ENCODE measurements around the gene PRKAB1.
"Not testable (repeated sequence)": the region's sequence is repeated elsewhere in the genome, so short reads cannot be mapped to it uniquely, and the experiment has no call there.

PRKAB1 gene

GRCh38 chr12:119667577-119668323 lies at the start of gene PRKAB1:
Gene PRKAB1, plus strand, starts transcription at chr12:119668133. Its CDS starts 112 bp downstream, at chr12:119668245.
- H3K27me3 ChIP-seq (replicated peaks; ENCODE audit: control insufficient read depth, insufficient read depth, low read length), result no peaks in the 10 kb centered on the region
- H3K4me3 ChIP-seq (replicated peaks; ENCODE audit: low read depth, low read length), result peak within 1 kb of the TSS; percentile 97
- peaks cover 2% of the 10 kb centered on the region for H3K36me3 ChIP-seq (ENCODE audit: control insufficient read depth, insufficient read depth, low read length)
- TF ChIP-seq, protein P1, sequence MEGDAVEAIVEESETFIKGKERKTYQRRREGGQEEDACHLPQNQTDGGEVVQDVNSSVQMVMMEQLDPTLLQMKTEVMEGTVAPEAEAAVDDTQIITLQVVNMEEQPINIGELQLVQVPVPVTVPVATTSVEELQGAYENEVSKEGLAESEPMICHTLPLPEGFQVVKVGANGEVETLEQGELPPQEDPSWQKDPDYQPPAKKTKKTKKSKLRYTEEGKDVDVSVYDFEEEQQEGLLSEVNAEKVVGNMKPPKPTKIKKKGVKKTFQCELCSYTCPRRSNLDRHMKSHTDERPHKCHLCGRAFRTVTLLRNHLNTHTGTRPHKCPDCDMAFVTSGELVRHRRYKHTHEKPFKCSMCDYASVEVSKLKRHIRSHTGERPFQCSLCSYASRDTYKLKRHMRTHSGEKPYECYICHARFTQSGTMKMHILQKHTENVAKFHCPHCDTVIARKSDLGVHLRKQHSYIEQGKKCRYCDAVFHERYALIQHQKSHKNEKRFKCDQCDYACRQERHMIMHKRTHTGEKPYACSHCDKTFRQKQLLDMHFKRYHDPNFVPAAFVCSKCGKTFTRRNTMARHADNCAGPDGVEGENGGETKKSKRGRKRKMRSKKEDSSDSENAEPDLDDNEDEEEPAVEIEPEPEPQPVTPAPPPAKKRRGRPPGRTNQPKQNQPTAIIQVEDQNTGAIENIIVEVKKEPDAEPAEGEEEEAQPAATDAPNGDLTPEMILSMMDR (IDR thresholded peaks at IDR 0.05; ENCODE audit: insufficient read depth, low read length, poor library complexity, severe bottlenecking), result peak; percentile 72
- DNase-seq (ENCODE audit: extremely low read depth, insufficient read length), result peak; percentile 98

DNA sequence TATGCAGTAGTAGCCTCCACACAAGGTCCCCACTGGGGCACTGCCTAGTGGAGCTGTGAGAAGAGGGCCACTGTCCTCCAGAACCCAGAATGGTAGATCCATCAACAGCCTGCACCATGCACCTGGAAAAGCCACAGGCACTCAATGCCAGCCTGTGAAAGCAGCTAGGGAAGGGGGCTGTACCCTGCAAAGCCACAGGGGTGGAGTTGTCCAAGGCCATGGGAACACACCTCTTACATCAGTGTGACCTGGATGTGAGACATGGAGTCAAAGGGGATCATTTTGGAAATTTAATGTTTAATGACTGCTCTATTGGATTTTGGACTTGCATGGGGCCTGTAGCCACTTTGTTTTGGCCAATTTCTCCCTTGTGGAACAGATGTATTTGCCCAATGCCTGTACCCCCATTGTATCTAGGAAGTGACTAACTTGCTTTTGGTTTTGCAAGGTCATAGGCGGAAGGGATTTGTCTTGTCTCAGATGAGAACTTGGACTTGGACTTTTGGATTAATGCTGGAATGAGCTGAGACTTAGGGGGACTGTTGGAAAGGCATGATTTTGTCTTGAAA lies 49.5 kb upstream of the PRKAB1 start:
- H3K27me3 ChIP-seq (replicated peaks; ENCODE audit: control insufficient read depth, insufficient read depth, low read length); DNase-seq (ENCODE audit: extremely low read depth, insufficient read length); H3K36me3 ChIP-seq (ENCODE audit: control insufficient read depth, insufficient read depth, low read length); H3K4me3 ChIP-seq (replicated peaks; ENCODE audit: low read depth, low read length): not testable (repeated sequence)

- TF ChIP-seq, protein P1 (IDR thresholded peaks at IDR 0.05; ENCODE audit: insufficient read depth, low read length, poor library complexity, severe bottlenecking), result no peak
- Histone ChIP-seq H3K27me3 (replicated peaks; ENCODE audit: control insufficient read depth, insufficient read depth, low read length) (no peaks in the 10 kb centered on the region; the same call in 1 of the 2 replicates), H3K36me3 (ENCODE audit: control insufficient read depth, insufficient read depth, low read length) (no peaks in the 10 kb centered on the region), H3K4me3 (replicated peaks; ENCODE audit: low read depth, low read length) (no peak overlapping the region)
- DNase-seq (ENCODE audit: extremely low read depth, insufficient read length), result no peak
Measured at GRCh38 chr12:119620490-119620889, 47.4 kb upstream of the PRKAB1 start.

- H3K27me3 ChIP-seq (replicated peaks; ENCODE audit: control insufficient read depth, insufficient read depth, low read length), result no peaks in the 10 kb centered on the region; the same call in 1 of the 2 replicates
Measured at GRCh38 chr12:119621878-119622277, 46.1 kb upstream of the PRKAB1 start.

DNA sequence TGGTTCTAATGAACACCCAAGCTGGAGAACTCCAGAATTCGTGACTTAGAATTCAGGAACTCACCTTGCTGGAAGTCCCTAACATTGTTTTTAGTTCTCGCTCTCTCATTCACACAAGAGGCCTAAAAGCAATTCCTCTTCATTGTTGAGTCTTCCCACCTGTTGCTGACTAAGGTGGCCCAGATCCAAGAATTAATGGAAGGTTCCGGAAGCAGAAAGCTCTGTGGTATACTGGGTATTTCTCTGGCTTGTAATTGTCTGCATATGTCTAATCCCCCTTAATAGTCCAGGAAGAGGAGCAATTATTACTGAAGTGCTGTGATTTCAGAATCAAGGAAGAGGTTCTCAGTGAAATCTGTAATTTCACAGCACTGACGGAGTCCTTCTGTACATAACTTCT lies 43.0 kb upstream of the PRKAB1 start:
- TF ChIP-seq, protein P1 (IDR thresholded peaks at IDR 0.05; ENCODE audit: insufficient read depth, low read length, poor library complexity, severe bottlenecking), result no peak
- no peak for DNase-seq (ENCODE audit: extremely low read depth, insufficient read length)
- Histone ChIP-seq H3K4me3 (replicated peaks; ENCODE audit: low read depth, low read length) (no peak overlapping the region), H3K27me3 (replicated peaks; ENCODE audit: control insufficient read depth, insufficient read depth, low read length) (no peaks in the 10 kb centered on the region; the same call in 1 of the 2 replicates), H3K36me3 (ENCODE audit: control insufficient read depth, insufficient read depth, low read length) (no peaks in the 10 kb centered on the region)

More at GRCh38 chr12:119621878-119622277, 46.1 kb upstream of the PRKAB1 start:
- TF ChIP-seq, protein P1 (IDR thresholded peaks at IDR 0.05; ENCODE audit: insufficient read depth, low read length, poor library complexity, severe bottlenecking), result no peak
- H3K4me3 ChIP-seq (replicated peaks; ENCODE audit: low read depth, low read length), result no peak overlapping the region
- no peak for DNase-seq (ENCODE audit: extremely low read depth, insufficient read length)
- H3K36me3 ChIP-seq (ENCODE audit: control insufficient read depth, insufficient read depth, low read length), result no peaks in the 10 kb centered on the region

- no peak for DNase-seq (ENCODE audit: extremely low read depth, insufficient read length)
- Histone ChIP-seq H3K36me3 (ENCODE audit: control insufficient read depth, insufficient read depth, low read length) (no peaks in the 10 kb centered on the region), H3K4me3 (replicated peaks; ENCODE audit: low read depth, low read length) (no peak overlapping the region), H3K27me3 (replicated peaks; ENCODE audit: control insufficient read depth, insufficient read depth, low read length) (no peaks in the 10 kb centered on the region; the same call in 1 of the 2 replicates)
- TF ChIP-seq, protein P1 (IDR thresholded peaks at IDR 0.05; ENCODE audit: insufficient read depth, low read length, poor library complexity, severe bottlenecking), result no peak
Measured at GRCh38 chr12:119627019-119627643, 40.8 kb upstream of the PRKAB1 start.
